ENCODE results near the gene FZD8. TPM values are rescaled to one million over a fixed set of nuclear protein-coding genes. Genes with fewer than 3 reads are reported as not detected.
"Not testable (repeated sequence)": the region's sequence is repeated elsewhere in the genome, so short reads cannot be mapped to it uniquely, and the experiment has no call there.

The FZD8 gene, protein sequence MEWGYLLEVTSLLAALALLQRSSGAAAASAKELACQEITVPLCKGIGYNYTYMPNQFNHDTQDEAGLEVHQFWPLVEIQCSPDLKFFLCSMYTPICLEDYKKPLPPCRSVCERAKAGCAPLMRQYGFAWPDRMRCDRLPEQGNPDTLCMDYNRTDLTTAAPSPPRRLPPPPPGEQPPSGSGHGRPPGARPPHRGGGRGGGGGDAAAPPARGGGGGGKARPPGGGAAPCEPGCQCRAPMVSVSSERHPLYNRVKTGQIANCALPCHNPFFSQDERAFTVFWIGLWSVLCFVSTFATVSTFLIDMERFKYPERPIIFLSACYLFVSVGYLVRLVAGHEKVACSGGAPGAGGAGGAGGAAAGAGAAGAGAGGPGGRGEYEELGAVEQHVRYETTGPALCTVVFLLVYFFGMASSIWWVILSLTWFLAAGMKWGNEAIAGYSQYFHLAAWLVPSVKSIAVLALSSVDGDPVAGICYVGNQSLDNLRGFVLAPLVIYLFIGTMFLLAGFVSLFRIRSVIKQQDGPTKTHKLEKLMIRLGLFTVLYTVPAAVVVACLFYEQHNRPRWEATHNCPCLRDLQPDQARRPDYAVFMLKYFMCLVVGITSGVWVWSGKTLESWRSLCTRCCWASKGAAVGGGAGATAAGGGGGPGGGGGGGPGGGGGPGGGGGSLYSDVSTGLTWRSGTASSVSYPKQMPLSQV
- 10 to 100 TPM in 3 of 4 donors, 1 to 10 TPM in 1; 6.6 to 15.8 (median 11.7) TPM for total RNA-seq
- 1 to 10 TPM in 2 of 3 donors, under 1 TPM in 1; 0.92 to 5.0 (median 1.2) TPM for polyA plus RNA-seq

DNA sequence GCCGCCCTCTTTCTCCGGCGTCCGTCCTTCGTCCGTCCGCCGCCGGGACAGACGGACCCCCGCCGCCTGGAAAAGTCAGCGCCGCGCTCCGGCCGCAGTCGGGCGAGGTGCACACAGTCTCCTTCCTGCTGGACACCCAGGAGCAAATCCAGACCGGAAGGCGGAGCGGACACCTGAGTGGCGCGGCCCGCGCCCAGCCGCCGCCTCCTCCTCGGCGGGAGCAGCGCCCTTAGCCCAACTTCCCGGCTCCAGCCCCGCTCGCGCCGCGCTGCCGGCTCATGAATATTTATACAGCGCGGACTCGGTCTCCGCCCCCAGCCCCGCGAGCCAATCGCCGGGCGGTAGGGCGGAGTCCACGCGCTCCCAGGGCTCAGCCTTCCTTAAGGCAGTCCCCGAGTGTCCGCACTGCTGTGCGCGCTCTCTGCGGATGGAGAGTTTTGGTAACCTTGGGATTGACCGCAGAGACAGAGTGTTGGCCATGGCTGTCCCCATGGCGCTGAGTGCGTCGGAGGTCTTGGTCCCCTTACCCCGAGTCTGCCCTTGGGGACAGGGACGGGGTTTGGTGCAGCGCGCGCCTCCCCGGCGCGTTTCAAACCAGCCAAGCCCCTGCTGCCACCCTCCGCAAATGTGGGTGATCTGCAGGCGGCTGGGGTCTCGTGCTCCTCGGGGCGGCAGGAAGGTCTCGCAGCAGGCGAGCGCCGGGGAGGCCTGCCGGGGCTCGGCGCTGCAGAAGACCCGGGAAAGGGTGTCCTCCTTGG is at the start of gene FZD8:
Gene FZD8 (minus strand): TSS at position 262 of the 758 bp plus-strand sequence. CDS start 867 bp downstream, outside the sequence.
- H3K36me3 ChIP-seq = no peaks in the 10 kb centered on the region
- WGBS, 2 donors = 0 to 1% methylated on average over 80 of the region's 80 CpGs
- H3K4me3 ChIP-seq = peak within 1 kb of the TSS; percentile 66 to 97 (median 78)
- H3K27ac ChIP-seq = peak within 1 kb of the TSS; percentile 89 to 98 (median 92)
- intact Hi-C loops (cut with DNase I) = loop anchor here (2.0 to 10.0 kb wide), 4 partner anchors 85 to 613 kb away; no protein-coding TSS in a partner anchor
- H3K4me1 ChIP-seq = peaks cover 0 to 43% (median 34%) of the 10 kb centered on the region in 4 donors
- TF ChIP-seq POLR2A (IDR thresholded peaks at IDR 0.05) (peak; percentile 92 to 93), POLR2AphosphoS5 (IDR thresholded peaks at IDR 0.05) (peak; percentile 95 to 99 (median 98)), EP300 (IDR thresholded peaks at IDR 0.05) (no peak)
- TF ChIP-seq, protein P1, sequence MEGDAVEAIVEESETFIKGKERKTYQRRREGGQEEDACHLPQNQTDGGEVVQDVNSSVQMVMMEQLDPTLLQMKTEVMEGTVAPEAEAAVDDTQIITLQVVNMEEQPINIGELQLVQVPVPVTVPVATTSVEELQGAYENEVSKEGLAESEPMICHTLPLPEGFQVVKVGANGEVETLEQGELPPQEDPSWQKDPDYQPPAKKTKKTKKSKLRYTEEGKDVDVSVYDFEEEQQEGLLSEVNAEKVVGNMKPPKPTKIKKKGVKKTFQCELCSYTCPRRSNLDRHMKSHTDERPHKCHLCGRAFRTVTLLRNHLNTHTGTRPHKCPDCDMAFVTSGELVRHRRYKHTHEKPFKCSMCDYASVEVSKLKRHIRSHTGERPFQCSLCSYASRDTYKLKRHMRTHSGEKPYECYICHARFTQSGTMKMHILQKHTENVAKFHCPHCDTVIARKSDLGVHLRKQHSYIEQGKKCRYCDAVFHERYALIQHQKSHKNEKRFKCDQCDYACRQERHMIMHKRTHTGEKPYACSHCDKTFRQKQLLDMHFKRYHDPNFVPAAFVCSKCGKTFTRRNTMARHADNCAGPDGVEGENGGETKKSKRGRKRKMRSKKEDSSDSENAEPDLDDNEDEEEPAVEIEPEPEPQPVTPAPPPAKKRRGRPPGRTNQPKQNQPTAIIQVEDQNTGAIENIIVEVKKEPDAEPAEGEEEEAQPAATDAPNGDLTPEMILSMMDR (IDR thresholded peaks at IDR 0.05) = peak in 1 of 4 experiments; percentile 24
- H3K27me3 ChIP-seq = no peaks in the 10 kb centered on the region
- peak; percentile 96 for DNase-seq
- H3K9me3 ChIP-seq = no peaks in the 10 kb centered on the region

- 90 to 94% methylated on average over 12 of the region's 12 CpGs for WGBS, 2 donors
- TF ChIP-seq, protein P1 (IDR thresholded peaks at IDR 0.05) = no peak
- Histone ChIP-seq H3K4me3 (no peak overlapping the region), H3K36me3 (no peaks in the 10 kb centered on the region), H3K27ac (no peak overlapping the region), H3K27me3 (no peaks in the 10 kb centered on the region), H3K4me1 (no peaks in the 10 kb centered on the region), H3K9me3 (no peaks in the 10 kb centered on the region)
- DNase-seq = no peak
- intact Hi-C loops (cut with DNase I) = no loop called here
Measured at GRCh38 chr10:35691522-35692236, 49.6 kb upstream of the FZD8 start.

DNA sequence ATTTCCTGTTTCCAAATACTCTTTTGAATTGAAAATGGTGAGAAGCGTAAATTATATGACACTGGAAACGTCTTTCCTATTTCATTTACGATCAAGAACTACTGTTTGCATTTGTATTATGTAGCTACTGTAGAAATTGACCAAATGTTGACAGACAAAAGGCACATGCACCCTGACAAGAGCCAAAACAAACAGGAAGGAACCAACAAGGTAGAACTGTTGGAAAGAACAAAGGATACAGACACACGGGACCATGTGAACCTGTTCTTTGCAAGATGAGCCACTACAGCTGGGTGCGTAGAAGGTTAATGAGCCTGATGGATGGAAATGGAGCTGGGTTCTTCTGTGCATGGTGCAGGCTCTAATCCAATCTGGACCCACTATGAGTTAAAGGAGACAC is 48.4 kb upstream of the FZD8 start:
- Histone ChIP-seq H3K27ac (no peak overlapping the region), H3K9me3 (no peaks in the 10 kb centered on the region), H3K27me3 (no peaks in the 10 kb centered on the region), H3K36me3 (no peaks in the 10 kb centered on the region), H3K4me1 (no peaks in the 10 kb centered on the region), H3K4me3 (no peak overlapping the region)
- intact Hi-C loops (cut with DNase I) = no loop called here
- TF ChIP-seq EP300 (IDR thresholded peaks at IDR 0.05) (no peak), POLR2AphosphoS5 (IDR thresholded peaks at IDR 0.05) (no peak), POLR2A (IDR thresholded peaks at IDR 0.05) (no peak)
- TF ChIP-seq, protein P1 (IDR thresholded peaks at IDR 0.05) = no peak
- DNase-seq = no peak
- 16 to 40% methylated on average over 5 of the region's 5 CpGs for WGBS, 2 donors

DNA sequence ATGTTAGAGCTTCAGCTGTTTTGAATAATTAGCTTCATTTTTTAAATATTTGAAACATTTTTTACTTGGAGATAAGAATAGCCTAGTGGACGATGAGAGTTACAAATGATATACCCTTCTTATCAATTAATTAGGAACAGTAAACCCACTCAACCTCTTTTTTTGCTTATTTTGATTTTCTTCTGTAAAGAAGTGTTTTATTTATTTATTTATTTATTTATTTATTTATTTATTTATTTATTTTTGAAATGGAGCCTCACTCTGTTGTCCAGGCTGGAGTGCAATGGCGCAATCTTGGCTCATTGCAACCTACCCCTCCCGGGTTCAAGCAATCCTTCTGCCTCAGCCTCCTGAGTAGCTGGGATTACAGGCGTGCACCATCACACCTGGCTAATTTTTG is 43.8 kb upstream of the FZD8 start:
- H3K27me3 ChIP-seq; H3K9me3 ChIP-seq; H3K36me3 ChIP-seq; H3K27ac ChIP-seq; H3K4me1 ChIP-seq; intact Hi-C loops (cut with DNase I); H3K4me3 ChIP-seq; DNase-seq: not testable (repeated sequence)
- WGBS, 2 donors = 46 to 82% methylated on average over 4 of the region's 4 CpGs
